Cardiac muscle cell (in vitro differentiated cells and primary cell): ENCODE measurements around the gene ALPI. TPM values are rescaled to one million over a fixed set of nuclear protein-coding genes. Genes with fewer than 3 reads are reported as not detected.

Source experiments
- DNase-seq, 2 donors: peaks; one replicate each; pipeline versions ENCODE4 v3.0.0 to v3.0.0-alpha.2; 2010 to 2017; ENCODE audit warnings: low read depth in 1 of 2, low spot score in 1 of 2
- H3K27ac ChIP-seq: fragments of 200-600 bp; sonication (generic); 2 replicates; pipeline ENCODE4 v1.5.1; 2016
- H3K27me3 ChIP-seq: fragments of 200-600 bp; sonication (generic); 2 replicates; pipeline ENCODE4 v1.6.0; 2016; ENCODE audit warnings: control low read depth
- H3K36me3 ChIP-seq: fragments of 200-600 bp; sonication (generic); 2 replicates; pipeline ENCODE4 v1.5.1; 2016; ENCODE audit warnings: control low read depth
- H3K4me1 ChIP-seq: fragments of 200-600 bp; sonication (generic); 2 replicates; pipeline ENCODE4 v1.8.1; 2017; ENCODE audit warnings: low read depth, mild to moderate bottlenecking, mixed run types
- H3K4me3 ChIP-seq: fragments of 200-600 bp; sonication (generic); 2 replicates; pipeline ENCODE4 v1.5.1; 2016; ENCODE audit warnings: mild to moderate bottlenecking
- H3K9me3 ChIP-seq: fragments of 200-600 bp; sonication (generic); 2 replicates; pipeline ENCODE4 v1.5.1; 2017; ENCODE audit warnings: low read depth, mild to moderate bottlenecking, control low read depth
- CTCF ChIP-seq: IDR thresholded peaks from 2 replicates; pipeline ENCODE4 v1.5.1; 2012; ENCODE audit warnings: low read depth, mild to moderate bottlenecking, low read length
- polyA plus RNA-seq: library from polyadenylated mRNA; unstranded; fragments of >200 nt; fragmentation: Nextera tagmentation; extraction: Ambion mirVana; gene quantifications from 2 replicates; pipeline ENCODE4 v1.2.1, GENCODE V29; 2016
- total RNA-seq: library from RNA; depleted of rRNA; stranded (reverse); fragments of >200 nt; gene quantifications from 2 replicates; pipeline ENCODE4 v1.2.3, GENCODE V29; 2016

ALPI gene
- total and polyA plus RNA-seq, 2 experiments from 2014 or later: not detected

GRCh38 chr2:232497348-232497747, 41.4 kb downstream of the ALPI start:
- Histone ChIP-seq H3K4me3 (no peak overlapping the region), H3K27me3 (peaks cover under 1% of the 10 kb centered on the region), H3K27ac (no peak overlapping the region), H3K9me3 (no peaks in the 10 kb centered on the region), H3K4me1 (peaks cover 10% of the 10 kb centered on the region), H3K36me3 (no peaks in the 10 kb centered on the region)
- DNase-seq: no peak
- no peak for TF ChIP-seq CTCF

GRCh38 chr2:232498452-232498851, 42.5 kb downstream of the ALPI start:
- H3K4me1 ChIP-seq: peaks cover 13% of the 10 kb centered on the region
- no peak for TF ChIP-seq CTCF

GRCh38 chr2:232501331-232501771, 45.4 kb downstream of the ALPI start:
- Histone ChIP-seq H3K4me3 (no peak overlapping the region), H3K36me3 (no peaks in the 10 kb centered on the region), H3K27me3 (peaks cover 36% of the 10 kb centered on the region), H3K4me1 (peaks cover 21% of the 10 kb centered on the region), H3K27ac (no peak overlapping the region), H3K9me3 (no peaks in the 10 kb centered on the region)
- no peak for TF ChIP-seq CTCF
- DNase-seq: no peak

More at GRCh38 chr2:232498452-232498851, 42.5 kb downstream of the ALPI start:
- DNase-seq: no peak
- Histone ChIP-seq H3K36me3 (no peaks in the 10 kb centered on the region), H3K4me3 (no peak overlapping the region), H3K27ac (no peak overlapping the region), H3K27me3 (peaks cover 12% of the 10 kb centered on the region), H3K9me3 (no peaks in the 10 kb centered on the region)

- no peak for TF ChIP-seq CTCF
- Histone ChIP-seq H3K27me3 (peaks cover 36% of the 10 kb centered on the region), H3K36me3 (no peaks in the 10 kb centered on the region), H3K4me3 (no peak overlapping the region), H3K9me3 (no peaks in the 10 kb centered on the region), H3K27ac (no peak overlapping the region), H3K4me1 (peaks cover 21% of the 10 kb centered on the region)
- DNase-seq: no peak
Measured at GRCh38 chr2:232501794-232502390, 45.9 kb downstream of the ALPI start.

- peak overlapping the region; percentile 30 for H3K4me3 ChIP-seq
- peaks cover 36% of the 10 kb centered on the region for H3K27me3 ChIP-seq
- DNase-seq: no peak
- H3K27ac ChIP-seq: no peak overlapping the region
- H3K4me1 ChIP-seq: peaks cover 21% of the 10 kb centered on the region
- H3K36me3 ChIP-seq: no peaks in the 10 kb centered on the region
- TF ChIP-seq CTCF: no peak
- H3K9me3 ChIP-seq: no peaks in the 10 kb centered on the region
Measured at GRCh38 chr2:232502511-232502910, 46.6 kb downstream of the ALPI start.
